B cell (primary cell): Measurements from ENCODE around the gene TTLL11. TPM values are rescaled to one million over a fixed set of nuclear protein-coding genes. Genes with fewer than 3 reads are reported as not detected.

ENCODE experiments used
- ATAC-seq: fragments of 200-7000 bp; cut with Tn5 transposase; one replicate; pipeline ENCODE4 v1.10.0; 2021; ENCODE audit warnings: low read depth, mild to moderate bottlenecking, moderate number of reproducible peaks, moderate library complexity
- CTCF ChIA-PET: fragments of 350-600 bp; sonication (Branson Sonifier 250); formaldehyde crosslinking; loops from one replicate; lab custom pipeline; 2021; ENCODE audit warnings: antibody characterized with exemption, inconsistent platforms; lab: Charles Lee
- POLR2A ChIA-PET: fragments of 350-600 bp; sonication (Branson Sonifier 250); formaldehyde crosslinking; loops from one replicate; lab custom pipeline; 2021; ENCODE audit warnings: antibody characterized with exemption; lab: Charles Lee
- DNase-seq: peaks from one replicate; pipeline ENCODE4 v3.0.0; 2013
- H2AFZ ChIP-seq: 2 replicates; pipeline ENCODE4 v1.6.1; 2012; ENCODE audit warnings: mild to moderate bottlenecking, low read depth, low read length; ENCODE audit not compliant: insufficient read depth, poor library complexity, severe bottlenecking
- H3K27ac ChIP-seq, 2 donors: 1 replicate in 1 of 2; 2 replicates in 1 of 2; pipeline ENCODE4 v1.5.1; 2012 to 2013; ENCODE audit warnings: low read length in 2 of 2, mild to moderate bottlenecking in 2 of 2, moderate library complexity in 1 of 2
- H3K27me3 ChIP-seq, 4 experiments: fragments of 200-600 bp in 1 of 4; sonication (generic) in 1 of 4; replicated peaks in 1 of 4; 1 replicate in 2 of 4; 2 replicates in 2 of 4; pipeline versions ENCODE4 v1.6.1 to v1.7.0; 2013 to 2016; ENCODE audit warnings: low read length in 3 of 4, mild to moderate bottlenecking in 2 of 4, mixed read lengths in 1 of 4, moderate library complexity in 1 of 4; ENCODE audit not compliant: insufficient read depth in 4 of 4, control insufficient read depth in 3 of 4; ENCODE audit errors: control extremely low read depth in 1 of 4
- H3K36me3 ChIP-seq, 2 experiments: replicated peaks in 1 of 2; 1 replicate in 1 of 2; 2 replicates in 1 of 2; pipeline versions ENCODE4 v1.6.1 to v1.7.1; 2013; ENCODE audit warnings: low read length in 1 of 2; ENCODE audit not compliant: insufficient read depth in 2 of 2, control insufficient read depth in 1 of 2; ENCODE audit errors: control extremely low read depth in 1 of 2, extremely low read depth in 1 of 2
- H3K4me1 ChIP-seq, 2 donors: fragments of 200-600 bp in 1 of 2; sonication (generic) in 1 of 2; 1 replicate in 1 of 2; 2 replicates in 1 of 2; pipeline versions ENCODE4 v1.5.1 to v1.6.1; 2013 to 2017; ENCODE audit warnings: low read length in 2 of 2; ENCODE audit not compliant: control insufficient read depth in 2 of 2, insufficient read depth in 2 of 2
- H3K4me2 ChIP-seq: replicated peaks from 2 replicates; pipeline ENCODE3; 2012; ENCODE audit warnings: mild to moderate bottlenecking, low read depth, low read length; ENCODE audit not compliant: poor library complexity, severe bottlenecking
- H3K4me3 ChIP-seq, 5 experiments: fragments of 200-600 bp in 1 of 5; sonication (generic) in 1 of 5; 1 replicate in 3 of 5; 2 replicates in 2 of 5; pipeline versions ENCODE4 v1.5.1 to v1.7.0; 2011 to 2016; ENCODE audit warnings: low read length in 4 of 5, mild to moderate bottlenecking in 4 of 5, low read depth in 2 of 5, control low read depth in 1 of 5, moderate library complexity in 1 of 5; ENCODE audit not compliant: insufficient read depth in 1 of 5; ENCODE audit errors: control extremely low read depth in 1 of 5, extremely low read depth in 1 of 5
- H3K79me2 ChIP-seq: fragments of 200-600 bp; sonication (generic); one replicate; pipeline ENCODE4 v1.6.0; 2016; ENCODE audit warnings: low read length; ENCODE audit not compliant: control insufficient read depth, insufficient read depth
- H3K9ac ChIP-seq: fragments of 200-600 bp; sonication (generic); 2 replicates; pipeline ENCODE4 v1.6.1; 2017; ENCODE audit warnings: mild to moderate bottlenecking, low read length, moderate library complexity
- H3K9me3 ChIP-seq, 3 donors: one replicate each; pipeline versions ENCODE4 v1.6.1 to v1.7.1; 2013; ENCODE audit warnings: low read length in 2 of 3; ENCODE audit not compliant: control insufficient read depth in 2 of 3, insufficient read depth in 1 of 3; ENCODE audit errors: control extremely low read depth in 1 of 3
- H4K20me1 ChIP-seq: 2 replicates; pipeline ENCODE4 v1.6.0; 2012; ENCODE audit warnings: mild to moderate bottlenecking, low read length; ENCODE audit not compliant: insufficient read depth, control insufficient read depth, poor library complexity, severe bottlenecking
- H3K27ac Mint-ChIP-seq: one replicate; pipeline ENCODE4 v1.8.0; 2021; ENCODE audit warnings: mixed read lengths
- H3K27me3 Mint-ChIP-seq: one replicate; pipeline ENCODE4 v1.8.0; 2021; ENCODE audit warnings: mixed read lengths
- H3K4me1 Mint-ChIP-seq: one replicate; pipeline ENCODE4 v1.8.0; 2021; ENCODE audit warnings: mixed read lengths
- H3K4me3 Mint-ChIP-seq: one replicate; pipeline ENCODE4 v1.8.0; 2021; ENCODE audit warnings: mixed read lengths
- H3K9me3 Mint-ChIP-seq: one replicate; pipeline ENCODE4 v1.8.0; 2022; ENCODE audit warnings: mixed read lengths; ENCODE audit not compliant: insufficient read depth
- EZH2 ChIP-seq: IDR thresholded peaks from 2 replicates; pipeline ENCODE4 v1.6.1; 2012; ENCODE audit warnings: borderline replicate concordance, low read depth, mild to moderate bottlenecking, moderate library complexity, low read length; ENCODE audit not compliant: insufficient read depth, poor library complexity, severe bottlenecking
- WGBS: methylation state at CpG from one replicate; pipeline ENCODE4 v1.1.5; 2013; ENCODE audit warnings: missing lambda C conversion rate; ENCODE audit not compliant: insufficient coverage; 5-methylcytosine and 5-hydroxymethylcytosine counted together
- intact Hi-C: fragments of 100-400 bp; cut with micrococcal nuclease; formaldehyde crosslinking; loops from one replicate; pipeline ENCODE4 v1.10.0; 2022
- polyA plus RNA-seq: library from polyadenylated mRNA; depleted of rRNA; stranded (reverse); fragments of >200 nt; gene quantifications from 2 replicates; pipeline ENCODE4 v1.2.3, GENCODE V29; 2012
- total RNA-seq, 2 donors: library from RNA; stranded (reverse); fragments of 120-200 nt in 1 of 2; gene quantifications; 1 replicate in 1 of 2; 2 replicates in 1 of 2; pipeline versions ENCODE4 v1.2.3 to v1.2.4, GENCODE V29; 2013 to 2022
- TF ChIP-seq, protein P1 (sequence below): fragments of 200-600 bp; IDR thresholded peaks from one replicate; pipeline ENCODE4 v1.8.0; 2022; ENCODE audit warnings: antibody characterized with exemption, mild to moderate bottlenecking

The TTLL11 gene
- total and polyA plus RNA-seq, 2 donors (not counting 1 experiment from before 2014, with no cell fraction given) = 3.6 to 3.8 TPM

DNA sequence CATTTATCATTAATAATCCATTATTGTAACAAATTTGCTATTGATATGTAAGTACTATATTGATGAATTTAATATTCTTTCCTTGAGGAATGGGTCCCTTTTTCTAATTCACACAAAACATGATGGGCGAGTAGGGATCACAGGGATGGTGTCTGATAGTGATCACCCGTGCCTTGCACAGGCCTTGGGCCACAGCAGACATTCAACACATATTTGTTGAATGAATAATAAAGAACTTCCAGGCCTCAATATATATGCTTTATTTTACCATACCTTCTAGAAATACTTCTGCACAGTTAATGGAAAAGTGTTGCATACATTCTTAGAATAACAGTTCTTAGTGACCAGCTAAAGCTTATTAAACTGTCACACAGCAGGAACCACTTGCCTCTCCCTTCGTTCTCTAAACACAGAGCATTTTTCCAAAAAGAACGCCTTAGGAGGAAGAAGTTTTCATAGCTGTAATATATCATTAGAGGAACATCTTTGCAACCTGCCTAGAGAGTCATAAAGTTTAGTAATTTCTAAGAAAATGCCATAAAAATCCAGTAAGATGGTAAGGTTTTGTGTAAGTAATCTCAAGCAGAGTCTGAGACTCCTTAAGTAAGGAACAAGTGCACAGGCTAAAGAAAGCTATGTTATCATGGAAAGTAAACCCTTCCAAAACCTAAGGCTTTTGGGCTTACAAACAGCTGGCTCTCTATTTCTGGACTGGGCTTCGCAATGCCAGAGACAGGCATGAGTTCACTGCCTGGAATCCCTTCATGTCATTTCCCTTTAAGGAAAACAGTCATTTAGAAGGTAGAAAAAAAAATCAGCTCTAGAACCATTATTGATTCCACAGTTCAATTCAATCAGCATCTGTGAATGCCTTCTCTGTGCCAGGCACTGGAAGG is 17.7 kb downstream of the TTLL11 start:
- Mint-ChIP-seq H3K4me3 (no peak overlapping the region), H3K9me3 (peaks cover 3% of the 10 kb centered on the region), H3K27me3 (no peaks in the 10 kb centered on the region), H3K27ac (no peak overlapping the region), H3K4me1 (no peaks in the 10 kb centered on the region)
- CTCF ChIA-PET = interaction anchor here (0.7 kb wide), 1 partner anchor 26 kb away, joined by 4 read pairs; no protein-coding TSS in a partner anchor
- Histone ChIP-seq H3K4me2 (no peak overlapping the region), H3K9me3 (peaks cover 0 to 13% (median 4%) of the 10 kb centered on the region in 3 donors), H4K20me1 (peaks cover 7% of the 10 kb centered on the region), H3K79me2 (peaks cover 10% of the 10 kb centered on the region), H2AFZ (no peak overlapping the region), H3K4me3 (no peak overlapping the region), H3K27ac (no peak overlapping the region), H3K27me3 (no peaks in the 10 kb centered on the region), H3K36me3 (no peaks in the 10 kb centered on the region), H3K4me1 (no peaks in the 10 kb centered on the region), H3K9ac (no peak overlapping the region)
- DNase-seq (no peak), ATAC-seq (no peak)
- TF ChIP-seq EZH2 = no peak
- TF ChIP-seq, protein P1, sequence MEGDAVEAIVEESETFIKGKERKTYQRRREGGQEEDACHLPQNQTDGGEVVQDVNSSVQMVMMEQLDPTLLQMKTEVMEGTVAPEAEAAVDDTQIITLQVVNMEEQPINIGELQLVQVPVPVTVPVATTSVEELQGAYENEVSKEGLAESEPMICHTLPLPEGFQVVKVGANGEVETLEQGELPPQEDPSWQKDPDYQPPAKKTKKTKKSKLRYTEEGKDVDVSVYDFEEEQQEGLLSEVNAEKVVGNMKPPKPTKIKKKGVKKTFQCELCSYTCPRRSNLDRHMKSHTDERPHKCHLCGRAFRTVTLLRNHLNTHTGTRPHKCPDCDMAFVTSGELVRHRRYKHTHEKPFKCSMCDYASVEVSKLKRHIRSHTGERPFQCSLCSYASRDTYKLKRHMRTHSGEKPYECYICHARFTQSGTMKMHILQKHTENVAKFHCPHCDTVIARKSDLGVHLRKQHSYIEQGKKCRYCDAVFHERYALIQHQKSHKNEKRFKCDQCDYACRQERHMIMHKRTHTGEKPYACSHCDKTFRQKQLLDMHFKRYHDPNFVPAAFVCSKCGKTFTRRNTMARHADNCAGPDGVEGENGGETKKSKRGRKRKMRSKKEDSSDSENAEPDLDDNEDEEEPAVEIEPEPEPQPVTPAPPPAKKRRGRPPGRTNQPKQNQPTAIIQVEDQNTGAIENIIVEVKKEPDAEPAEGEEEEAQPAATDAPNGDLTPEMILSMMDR = no peak
- WGBS = no CpG with 5 or more reads among the region's 5 CpGs
- intact Hi-C loops = no loop called here
- POLR2A ChIA-PET = no interaction called here

DNA sequence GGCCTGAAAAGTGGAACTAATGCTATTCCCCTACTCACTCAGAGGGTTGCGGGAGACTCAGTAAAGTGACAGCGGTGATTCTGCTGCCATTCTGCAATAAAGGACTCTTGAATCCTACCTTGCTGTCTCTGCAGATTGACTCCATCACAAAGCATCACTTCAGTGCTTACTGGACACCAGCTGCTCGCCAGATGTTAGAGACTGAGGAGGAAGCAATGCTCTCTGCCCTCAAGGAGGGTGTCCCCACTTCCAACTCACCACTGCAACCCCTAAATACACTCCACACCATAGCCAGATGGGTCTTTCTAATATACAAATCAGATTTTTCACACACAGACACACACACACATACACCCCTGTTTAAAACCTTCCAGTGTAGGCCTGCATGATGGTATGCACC is 21.4 kb downstream of the TTLL11 start:
- Histone ChIP-seq H3K9me3 (peaks cover 2 to 5% (median 5%) of the 10 kb centered on the region in 3 donors), H3K27me3 (no peaks in the 10 kb centered on the region), H3K4me3 (no peak overlapping the region), H3K9ac (no peak overlapping the region), H2AFZ (no peak overlapping the region), H3K4me1 (no peaks in the 10 kb centered on the region), H3K79me2 (peaks cover 9% of the 10 kb centered on the region), H3K27ac (no peak overlapping the region), H3K36me3 (no peaks in the 10 kb centered on the region), H3K4me2 (no peak overlapping the region), H4K20me1 (no peaks in the 10 kb centered on the region)
- ATAC-seq = no peak
- TF ChIP-seq, protein P1 = no peak
- no peak for TF ChIP-seq EZH2
- 89% methylated on average over 3 of the region's 3 CpGs for WGBS
- H3K27ac Mint-ChIP-seq = no peak overlapping the region
- ChIA-PET POLR2A (interaction anchor here (0.5 kb wide), 1 partner anchor 440 kb away, joined by 4 read pairs; no protein-coding TSS in a partner anchor), CTCF (interaction anchor here (1.4 kb wide), 1 partner anchor 27 kb away, joined by 5 read pairs; no protein-coding TSS in a partner anchor)
- no peaks in the 10 kb centered on the region for H3K27me3 Mint-ChIP-seq
- intact Hi-C loops = no loop called here
- H3K4me3 Mint-ChIP-seq = no peak overlapping the region
- H3K9me3 Mint-ChIP-seq = peaks cover under 1% of the 10 kb centered on the region
- DNase-seq = no peak
- H3K4me1 Mint-ChIP-seq = no peaks in the 10 kb centered on the region
